HG02642 (cell line): ENCODE results near the gene OTOG.

Experiments used
- ATAC-seq: cut with Tn5 transposase; IDR thresholded peaks from one replicate; pipeline ENCODE4 v1.9.1; 2021; ENCODE audit warnings: mild to moderate bottlenecking; ENCODE audit not compliant: unreplicated experiment, poor library complexity

The OTOG gene

DNA sequence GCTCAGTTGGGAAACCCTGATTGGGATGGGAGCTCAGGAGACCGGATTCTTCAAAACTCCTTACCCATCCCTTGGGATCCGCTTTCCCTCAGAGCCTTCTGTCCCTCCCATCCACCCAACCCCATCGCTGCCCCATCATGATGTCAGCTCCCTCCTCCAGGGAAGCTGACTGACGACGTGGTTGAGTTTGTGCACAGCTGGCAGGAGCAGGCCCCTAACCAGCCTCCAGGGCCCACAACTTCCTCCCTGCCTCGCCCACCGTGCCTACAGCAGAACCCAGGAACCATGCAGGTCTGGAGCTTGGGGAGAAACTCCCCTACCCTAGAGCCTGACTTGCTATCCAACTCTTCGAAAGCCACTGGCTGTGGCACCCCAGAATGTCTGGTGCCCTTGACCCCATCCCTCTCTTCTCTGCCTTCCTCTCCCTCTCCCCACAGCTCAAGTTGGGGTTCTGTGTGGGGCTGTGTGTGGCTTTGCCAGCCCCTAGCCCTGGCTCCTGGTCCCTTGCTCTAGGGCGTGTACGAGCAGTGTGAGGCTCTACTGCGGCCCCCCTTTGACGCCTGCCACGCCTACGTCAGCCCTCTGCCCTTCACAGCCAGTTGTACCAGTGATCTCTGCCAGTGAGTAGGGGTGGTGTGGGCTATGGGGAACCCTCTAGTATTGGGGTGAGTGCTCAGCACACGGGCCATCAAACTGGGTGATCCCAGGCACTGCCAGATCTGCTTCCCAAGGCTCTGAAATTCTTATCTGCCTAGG lies 11.1 kb downstream of the OTOG start:
- no peak for ATAC-seq

DNA sequence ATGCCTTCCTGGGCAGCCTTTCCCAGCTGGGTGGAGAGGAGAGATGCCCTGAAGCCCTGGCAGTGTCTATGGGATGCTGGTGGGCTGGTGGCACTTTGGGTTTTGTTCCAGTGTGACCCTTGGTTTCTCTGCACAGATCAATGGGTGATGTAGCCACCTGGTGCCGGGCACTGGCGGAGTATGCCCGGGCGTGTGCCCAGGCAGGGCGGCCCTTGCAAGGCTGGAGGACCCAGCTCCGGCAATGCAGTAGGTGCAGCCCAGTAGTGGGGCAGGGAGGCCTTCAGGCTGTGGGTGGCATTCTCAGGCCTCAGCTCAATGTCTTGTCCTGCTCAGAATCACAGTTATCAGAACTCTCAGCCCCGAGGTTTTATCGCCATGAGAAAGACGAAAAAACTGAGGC lies 11.9 kb downstream of the OTOG start:
- no peak for ATAC-seq

DNA sequence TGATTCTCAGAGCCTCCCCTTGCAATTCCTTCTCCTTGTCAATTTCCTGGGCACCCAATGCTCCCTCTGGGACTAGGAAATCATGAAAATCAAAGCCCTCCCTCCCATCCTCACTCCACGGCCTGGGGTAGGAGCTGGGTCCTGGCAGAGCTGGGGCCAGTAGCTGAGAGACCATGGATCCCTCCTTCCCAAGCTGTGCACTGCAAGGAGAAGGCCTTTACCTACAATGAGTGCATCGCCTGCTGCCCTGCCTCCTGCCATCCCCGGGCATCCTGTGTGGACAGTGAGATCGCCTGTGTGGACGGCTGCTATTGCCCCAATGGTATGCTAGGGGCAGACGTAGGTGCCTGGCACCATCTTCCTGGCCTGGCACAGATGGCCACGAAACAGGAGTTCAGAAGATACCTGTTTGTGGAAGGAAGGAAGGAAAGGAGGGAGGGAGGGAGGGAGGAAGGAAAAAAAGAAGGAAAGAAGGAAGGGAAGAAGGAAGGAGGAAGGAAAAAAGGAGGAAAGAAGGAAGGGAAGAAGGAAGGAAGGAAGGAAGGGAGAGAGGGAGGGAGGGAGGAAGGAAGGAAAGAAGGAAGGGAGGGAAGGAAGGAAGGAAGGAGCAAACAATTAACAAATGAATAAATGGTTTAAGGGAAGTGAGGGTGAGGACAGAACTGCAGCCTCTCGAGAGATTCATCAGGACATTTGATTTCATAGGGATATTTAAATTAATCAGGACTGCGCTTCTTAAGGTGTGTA lies 12.5 kb downstream of the OTOG start:
- ATAC-seq, result no peak

DNA sequence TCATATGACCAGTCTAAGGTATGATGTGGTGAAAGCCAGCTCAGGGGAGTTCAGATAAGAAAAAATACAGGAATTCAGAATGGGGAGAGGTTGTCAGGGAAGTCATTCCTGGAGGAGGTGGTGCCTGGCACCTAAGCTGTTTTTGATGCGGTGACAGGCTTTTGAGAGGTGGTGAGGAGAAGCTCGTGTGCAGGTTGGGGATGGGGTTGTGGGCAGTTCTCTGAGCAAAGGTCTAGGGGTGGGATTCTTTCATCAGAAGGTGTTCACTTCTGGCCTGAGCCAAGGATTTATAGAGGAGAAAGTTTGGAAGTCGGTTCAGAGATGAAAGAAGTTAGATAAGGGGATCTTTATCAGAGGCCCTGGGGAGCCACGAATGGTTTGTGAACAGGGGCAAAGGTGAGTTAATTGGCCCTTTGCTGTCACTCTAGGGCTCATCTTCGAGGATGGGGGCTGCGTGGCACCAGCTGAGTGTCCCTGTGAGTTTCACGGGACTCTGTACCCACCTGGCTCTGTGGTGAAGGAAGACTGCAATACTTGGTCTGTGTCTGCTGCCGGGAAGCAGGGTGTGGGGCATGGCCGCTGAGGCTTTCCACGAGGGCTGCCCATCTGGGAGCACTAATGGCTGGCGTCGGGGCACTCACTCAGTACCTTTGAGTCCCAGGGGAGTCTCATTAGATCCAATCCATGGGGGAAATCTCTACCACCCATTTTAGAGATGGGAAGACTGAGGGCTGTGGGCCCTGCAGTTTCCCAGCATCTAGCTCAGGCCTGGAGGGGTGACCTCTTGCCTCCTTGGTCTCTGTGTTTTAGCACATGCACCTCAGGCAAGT lies 13.4 kb downstream of the OTOG start:
- no peak for ATAC-seq

- no peak for ATAC-seq
Observed at GRCh38 chr11:17561111-17561415, 14.0 kb downstream of the OTOG start.

GRCh38 chr11:17561526-17561925 lies 14.5 kb downstream of the OTOG start:
- no peak for ATAC-seq

- ATAC-seq, result no peak
Observed at GRCh38 chr11:17563231-17563646, 16.2 kb downstream of the OTOG start.

GRCh38 chr11:17563961-17564686 lies 17.1 kb downstream of the OTOG start:
- no peak for ATAC-seq

DNA sequence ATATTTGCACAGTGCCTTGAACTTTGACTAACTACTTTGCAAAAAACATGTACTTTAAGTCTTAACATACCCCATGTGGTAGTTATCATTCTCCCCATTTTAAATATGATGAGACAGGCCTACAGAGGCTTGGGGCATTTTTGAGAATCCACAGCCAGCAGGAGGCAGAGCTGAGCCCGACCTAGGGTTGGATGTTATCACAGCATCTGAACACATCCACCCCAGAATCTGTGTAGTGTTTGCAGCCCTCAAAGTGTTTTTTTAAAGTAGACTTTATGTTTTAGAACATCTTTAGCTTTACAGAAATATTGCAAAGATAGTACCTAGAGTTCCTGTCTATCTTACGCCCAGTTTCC lies 17.6 kb downstream of the OTOG start:
- no peak for ATAC-seq

DNA sequence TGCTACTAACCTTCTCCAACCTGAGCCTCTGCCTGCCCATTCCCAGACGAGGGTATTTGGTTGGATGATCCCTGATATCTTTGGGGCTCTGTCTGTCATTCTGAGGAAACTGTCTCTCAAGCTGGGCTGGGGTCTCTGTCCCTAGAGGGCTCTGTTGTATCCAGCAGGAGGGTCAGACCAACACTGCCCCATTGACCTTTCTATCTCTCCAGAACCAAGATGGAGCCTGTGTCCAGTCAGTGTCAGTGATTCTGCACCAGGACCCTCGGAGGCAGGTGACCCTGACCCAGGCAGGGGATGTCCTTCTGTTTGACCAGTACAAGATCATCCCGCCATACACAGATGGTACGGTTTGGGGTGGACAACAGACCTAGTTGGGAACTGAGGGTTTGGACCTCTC lies 21.9 kb downstream of the OTOG start:
- ATAC-seq, result no peak

DNA sequence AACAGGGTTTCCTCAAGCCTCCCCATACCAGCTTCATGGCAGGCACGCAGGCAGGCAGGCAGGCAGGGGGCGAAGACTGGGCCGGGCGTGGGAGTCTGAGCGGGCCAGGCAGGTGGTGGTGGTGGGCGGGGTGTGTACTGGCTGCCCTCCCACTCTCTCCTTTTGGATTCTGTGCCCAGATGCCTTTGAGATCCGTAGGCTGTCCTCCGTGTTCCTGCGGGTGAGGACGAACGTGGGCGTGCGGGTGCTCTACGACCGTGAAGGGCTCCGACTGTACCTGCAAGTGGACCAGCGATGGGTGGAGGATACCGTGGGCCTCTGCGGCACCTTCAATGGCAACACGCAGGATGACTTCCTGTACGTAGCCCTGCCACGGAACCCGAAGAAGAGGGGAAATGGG lies 23.0 kb downstream of the OTOG start:
- ATAC-seq, result no peak

- no peak for ATAC-seq
Observed at GRCh38 chr11:17571431-17572358, 24.6 kb downstream of the OTOG start.

DNA sequence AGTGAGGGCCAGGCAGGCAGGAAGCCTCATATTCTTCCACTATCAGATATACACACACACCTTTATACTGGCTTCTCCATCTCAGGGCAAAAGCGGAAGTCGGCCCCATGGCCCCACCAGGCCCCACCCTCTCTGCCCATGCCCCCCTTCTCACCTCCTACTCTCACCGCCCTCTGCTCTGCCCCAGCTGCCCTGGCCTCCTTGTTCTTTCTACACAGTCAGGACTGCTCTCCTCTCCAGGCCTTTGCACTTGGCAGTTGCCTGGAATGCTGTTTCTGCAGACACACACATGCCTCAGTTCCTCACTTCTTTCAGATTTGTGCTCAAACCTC lies 25.3 kb downstream of the OTOG start:
- no peak for ATAC-seq

- ATAC-seq, result no peak
Observed at GRCh38 chr11:17572791-17573460, 25.9 kb downstream of the OTOG start.

- no peak for ATAC-seq
Observed at GRCh38 chr11:17573526-17573925, 26.5 kb downstream of the OTOG start.

DNA sequence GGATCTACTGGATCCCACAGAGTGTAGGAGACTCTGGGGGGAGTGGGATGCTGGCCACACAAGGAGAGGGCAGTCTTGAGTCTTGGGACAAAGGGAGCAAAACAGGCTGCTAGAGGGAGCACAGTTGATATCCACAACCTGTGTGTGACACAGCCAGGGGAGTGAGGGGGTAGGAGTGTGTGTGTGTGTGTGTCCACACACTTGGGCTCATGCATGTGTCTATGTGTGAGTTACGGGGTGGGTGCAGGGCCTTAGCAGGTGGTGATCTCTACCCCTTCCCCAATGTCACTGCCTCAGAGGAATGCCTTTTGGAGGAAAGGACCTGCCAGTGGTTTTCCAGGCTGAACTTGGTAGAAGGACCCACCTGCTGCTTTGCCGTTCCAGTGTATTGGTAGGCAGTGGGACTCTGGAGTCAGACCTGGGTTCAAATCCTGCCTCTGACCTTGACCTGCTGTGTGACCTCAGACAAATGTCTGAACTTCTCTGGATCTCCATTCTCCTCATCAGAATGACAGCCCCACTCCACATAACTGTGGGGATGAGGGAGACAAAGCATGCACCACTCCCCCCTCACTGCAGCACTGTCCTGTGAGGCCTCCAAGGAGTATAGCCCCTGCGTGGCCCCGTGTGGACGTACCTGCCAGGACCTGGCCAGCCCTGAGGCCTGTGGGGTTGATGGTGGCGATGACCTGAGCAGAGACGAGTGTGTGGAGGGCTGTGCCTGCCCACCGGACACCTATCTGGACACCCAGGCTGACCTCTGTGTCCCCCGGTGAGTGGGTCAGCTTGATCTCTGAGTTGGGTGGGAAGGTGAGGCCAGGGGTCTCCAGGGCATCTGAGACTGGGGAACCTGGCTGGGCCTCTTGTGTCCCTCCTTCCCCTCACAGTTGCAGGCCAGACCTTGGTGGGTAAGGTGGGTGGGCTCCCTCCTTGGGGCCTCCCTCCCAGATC lies 27.4 kb downstream of the OTOG start:
- no peak for ATAC-seq

DNA sequence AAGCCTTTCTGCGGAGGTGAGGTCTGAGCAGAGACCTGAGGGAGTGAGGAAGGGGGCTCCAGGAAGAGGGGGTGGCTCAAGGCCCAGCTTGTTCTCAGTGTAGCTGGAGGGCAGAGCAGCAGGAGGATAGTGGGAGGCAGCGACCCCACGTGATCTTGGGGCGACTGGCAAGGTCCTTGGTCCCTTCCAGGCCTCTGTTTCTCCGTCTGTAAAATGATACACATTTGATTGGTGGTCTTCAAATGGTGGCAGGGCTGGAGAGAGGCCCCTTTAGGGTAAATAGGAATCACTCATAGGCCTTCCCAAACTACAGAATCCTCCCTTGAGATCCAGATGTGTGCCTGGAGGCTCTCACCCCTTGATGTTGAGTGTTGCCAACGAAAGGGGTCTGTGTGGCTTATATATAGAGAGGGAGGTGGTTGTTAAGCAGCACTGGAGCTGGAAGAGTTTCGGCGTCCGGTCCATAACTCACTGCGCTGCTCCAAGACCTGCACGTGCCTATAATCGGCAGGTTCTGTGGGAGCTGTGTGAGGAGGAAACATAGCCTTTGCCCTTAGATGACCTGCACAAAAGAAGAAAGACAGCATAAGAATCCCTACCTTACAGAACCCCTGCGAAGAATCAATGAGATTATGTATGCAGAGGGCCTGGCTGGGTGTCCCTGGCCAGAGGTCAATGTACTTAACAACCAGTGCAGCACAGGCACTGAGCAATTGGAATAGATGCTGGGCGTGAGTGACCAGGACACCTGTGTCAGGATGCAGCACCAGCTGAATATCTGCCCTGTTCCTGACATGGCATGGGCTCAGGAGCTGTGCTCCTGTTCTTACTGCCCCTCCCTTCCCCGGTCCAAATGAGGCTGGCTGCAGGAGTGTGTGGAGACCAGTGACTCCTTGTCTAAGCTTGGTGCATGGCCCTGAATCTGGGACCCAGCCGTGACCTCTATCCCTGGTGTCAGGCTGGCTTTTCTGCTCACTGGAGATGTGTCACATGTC lies 28.7 kb downstream of the OTOG start:
- ATAC-seq, result no peak
